Fibroblast of peridontal ligament (primary cell): Measurements from ENCODE around the gene PERM1.
"Not testable (repeated sequence)": the region's sequence is repeated elsewhere in the genome, so short reads cannot be mapped to it uniquely, and the experiment has no call there.

ENCODE experiments used
- DNase-seq: peaks from one replicate; pipeline ENCODE4 v3.0.0-alpha.2; 2010; ENCODE audit errors: extremely low read depth

PERM1 gene

DNA sequence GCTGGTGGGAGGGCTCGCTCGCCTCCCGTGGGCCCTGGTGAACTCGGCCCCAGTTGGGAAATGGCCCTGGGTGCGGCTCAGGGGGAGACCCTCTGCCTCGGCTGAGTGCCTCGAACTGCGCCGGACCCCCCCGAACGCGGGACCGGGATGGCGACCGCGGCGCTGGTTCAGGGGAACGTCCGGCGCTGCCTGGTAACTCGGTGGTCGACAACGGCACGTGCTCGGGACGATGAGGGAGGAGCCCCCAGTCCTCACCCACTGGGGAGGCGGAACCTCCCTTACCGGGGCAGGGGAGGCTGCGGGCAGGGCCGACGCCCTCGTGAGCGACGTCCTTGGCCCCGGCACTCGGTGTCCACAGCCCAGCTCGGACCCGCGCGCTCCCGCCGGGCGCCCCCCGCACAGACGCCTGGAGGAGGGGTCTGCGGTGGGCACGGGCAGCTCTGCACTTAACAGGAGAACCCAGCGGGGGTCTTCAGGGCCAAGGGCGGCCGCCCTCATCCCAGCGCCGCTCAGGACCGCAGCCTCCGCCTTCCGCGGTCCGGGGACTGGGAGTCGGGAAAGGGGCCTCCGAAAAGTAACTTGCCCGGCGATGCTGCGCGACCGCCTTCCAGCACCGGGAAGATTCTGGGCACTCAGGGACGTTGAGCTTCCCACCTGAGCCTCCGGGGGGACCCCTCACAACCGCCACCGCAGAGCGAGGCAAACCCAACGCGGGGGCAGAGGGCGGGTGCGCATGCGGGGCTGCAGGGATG, 16.3 kb upstream of the PERM1 start:
- DNase-seq: no peak

- DNase-seq: no peak
These were observed 15.8 kb upstream of the PERM1 start for GRCh38 chr1:997713-997992.

DNA sequence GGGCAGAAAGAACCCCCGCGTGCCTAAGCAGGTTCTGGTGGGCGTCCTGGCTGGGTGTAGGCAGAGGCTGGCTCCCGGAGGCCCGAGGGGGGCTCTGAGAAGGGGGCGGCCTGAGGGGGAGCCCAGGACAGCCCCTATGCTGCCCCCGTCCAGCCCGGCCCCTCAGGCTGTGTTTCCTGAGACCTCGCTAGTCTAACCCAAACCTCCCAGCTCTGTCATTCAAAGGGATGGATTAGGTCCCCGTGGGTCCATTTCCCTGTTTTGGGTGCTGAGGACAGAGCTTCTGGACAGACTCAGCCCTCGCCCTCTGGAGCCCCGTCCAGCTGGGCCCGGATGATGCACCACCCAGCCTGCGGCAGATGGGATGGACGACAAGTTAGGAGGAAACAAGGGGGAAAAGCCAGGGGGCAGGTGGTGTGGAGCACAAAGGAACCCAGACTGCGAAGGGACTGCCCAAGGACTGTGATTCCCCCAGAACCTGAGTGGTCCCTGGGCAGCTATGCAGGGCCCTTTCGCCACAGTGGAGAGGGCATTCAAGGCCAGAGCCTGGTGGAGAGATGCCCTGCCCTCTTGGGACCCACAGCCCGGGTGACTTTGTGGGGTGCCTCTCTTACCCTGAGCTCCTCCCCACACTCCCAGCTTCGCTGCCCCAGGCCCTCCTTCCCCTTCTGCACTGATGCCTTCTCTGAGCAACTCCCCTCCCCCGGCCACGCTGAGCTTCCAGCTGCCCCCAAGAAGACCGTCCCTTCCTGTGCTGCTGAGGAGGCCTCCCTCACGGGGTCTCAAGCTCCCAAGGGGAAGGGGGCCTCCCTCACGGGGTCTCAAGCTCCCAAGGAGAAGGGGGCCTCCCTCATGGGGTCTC, 15.2 kb upstream of the PERM1 start:
- no peak for DNase-seq

- DNase-seq: no peak
These were observed 14.1 kb upstream of the PERM1 start for GRCh38 chr1:995665-996633.

- not testable (repeated sequence) for DNase-seq
These were observed 12.7 kb upstream of the PERM1 start for GRCh38 chr1:994546-994945.

DNA sequence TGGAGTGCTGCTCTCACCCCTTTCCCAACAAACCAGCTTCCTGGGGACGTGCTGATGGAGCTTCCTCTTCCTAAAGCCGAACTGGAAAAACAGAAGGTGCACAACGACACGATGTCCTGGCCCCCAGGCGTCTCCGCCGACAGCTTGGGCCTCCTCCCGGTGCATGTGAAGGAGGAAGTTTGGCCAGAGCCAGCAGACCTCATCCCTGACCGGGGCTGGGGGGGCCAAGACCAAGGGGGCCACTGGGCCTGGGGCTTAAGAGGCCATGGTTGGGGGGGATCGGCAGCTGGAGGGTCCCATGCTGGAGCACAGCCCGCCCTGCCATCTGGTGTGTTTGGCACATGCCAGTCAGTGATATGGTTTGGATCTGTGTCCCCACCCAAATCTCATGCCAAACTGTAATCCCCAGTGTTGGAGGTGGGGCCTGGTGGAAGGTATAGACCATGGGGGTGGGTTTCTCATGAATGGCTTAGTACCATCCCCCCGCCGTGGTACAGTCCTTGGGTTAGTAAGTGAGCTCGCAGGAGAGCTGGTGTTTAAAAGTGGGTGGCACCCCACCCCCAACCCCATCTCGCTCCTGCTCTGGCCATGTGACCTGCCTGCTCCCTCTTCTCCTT, 11.6 kb upstream of the PERM1 start:
- no peak for DNase-seq

DNA sequence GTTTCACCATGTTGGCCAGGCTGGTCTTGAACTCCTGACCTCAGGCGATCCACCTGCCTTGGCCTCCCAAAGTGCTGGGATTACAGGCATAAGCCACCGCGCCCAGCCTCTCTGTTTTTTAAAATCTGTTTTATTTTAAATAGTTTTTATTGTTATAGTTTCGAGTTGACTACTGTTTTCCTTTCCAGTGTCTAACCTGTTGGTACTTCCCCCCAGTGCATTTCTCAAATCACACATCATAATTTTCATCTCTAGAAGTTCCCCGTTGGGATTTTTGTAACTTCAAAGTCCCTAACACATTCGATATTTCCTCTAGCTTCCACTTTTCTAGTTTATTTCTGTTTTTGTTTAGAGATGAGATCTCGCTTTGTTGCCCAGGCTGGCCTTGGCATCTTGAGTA, 10.5 kb upstream of the PERM1 start:
- DNase-seq: no peak

- no peak for DNase-seq
These were observed 10.0 kb upstream of the PERM1 start for GRCh38 chr1:991895-992294.

- DNase-seq: not testable (repeated sequence)
These were observed 9.4 kb upstream of the PERM1 start for GRCh38 chr1:991275-991674.

GRCh38 chr1:988061-988460, 6.2 kb upstream of the PERM1 start:
- DNase-seq: not testable (repeated sequence)

DNA sequence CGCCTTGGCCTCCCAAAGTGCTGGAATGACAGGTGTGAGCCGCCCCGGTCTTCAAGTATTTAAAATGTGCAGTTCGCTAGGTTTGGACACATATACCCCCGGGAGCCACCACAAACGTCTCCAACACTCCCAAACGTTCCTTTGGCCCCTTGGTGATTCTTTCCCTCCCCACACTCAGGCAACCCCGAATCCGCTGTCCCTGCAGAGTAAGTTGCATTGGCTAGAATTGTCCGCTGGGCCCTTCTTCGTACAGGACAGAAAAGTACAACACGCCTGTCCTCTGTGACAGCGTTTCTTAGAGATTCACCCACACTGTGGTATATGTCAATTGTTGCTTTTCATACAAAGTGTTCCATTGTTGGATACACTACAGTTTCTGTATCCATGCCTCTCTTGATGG, 3.2 kb upstream of the PERM1 start:
- no peak for DNase-seq

DNA sequence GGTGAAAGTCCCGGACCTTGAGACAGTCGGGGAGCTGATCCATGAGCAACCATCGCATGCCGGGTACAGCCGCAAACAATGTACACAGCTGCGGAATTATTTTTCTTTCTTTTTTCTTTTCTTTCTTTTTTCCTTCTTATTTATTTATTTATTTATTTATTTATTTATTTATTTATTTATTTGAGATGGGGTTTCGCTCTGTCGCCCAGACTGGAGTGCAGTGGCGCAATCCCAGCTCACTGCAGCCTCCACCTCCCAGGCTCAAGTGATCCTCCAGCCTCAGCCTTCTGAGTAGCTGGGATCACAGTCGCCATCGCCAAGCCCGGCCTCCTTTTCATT, 2.6 kb upstream of the PERM1 start:
- DNase-seq: no peak

GRCh38 chr1:983798-984475, 2.0 kb upstream of the PERM1 start:
- DNase-seq: no peak

- no peak for DNase-seq
These were observed 1.0 kb upstream of the PERM1 start for GRCh38 chr1:982765-983436.

DNA sequence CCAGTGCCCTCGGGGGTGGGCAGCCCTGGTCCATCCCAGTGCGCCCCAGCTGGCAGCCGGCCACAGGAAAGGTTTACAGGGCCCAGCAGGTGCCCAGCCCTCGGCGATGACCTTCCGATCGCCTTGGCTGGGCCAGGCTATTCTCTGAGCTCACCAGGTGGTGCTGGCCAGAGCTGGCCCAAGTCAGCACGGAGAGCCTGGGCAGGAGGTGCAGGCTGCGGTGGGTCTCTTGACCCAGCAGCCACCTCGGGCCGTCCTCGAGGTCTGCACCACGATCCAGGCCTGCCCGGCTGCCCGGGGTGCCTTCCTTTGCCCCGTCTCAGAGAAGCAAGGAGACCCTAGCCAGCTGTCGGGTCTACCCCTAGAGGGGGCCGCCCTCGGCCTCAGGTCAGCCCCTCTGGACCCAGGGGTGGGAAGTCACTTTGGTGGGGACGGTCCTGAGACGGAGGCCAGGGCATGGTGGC, 370 bp downstream of the PERM1 start:
- DNase-seq: no peak

DNA sequence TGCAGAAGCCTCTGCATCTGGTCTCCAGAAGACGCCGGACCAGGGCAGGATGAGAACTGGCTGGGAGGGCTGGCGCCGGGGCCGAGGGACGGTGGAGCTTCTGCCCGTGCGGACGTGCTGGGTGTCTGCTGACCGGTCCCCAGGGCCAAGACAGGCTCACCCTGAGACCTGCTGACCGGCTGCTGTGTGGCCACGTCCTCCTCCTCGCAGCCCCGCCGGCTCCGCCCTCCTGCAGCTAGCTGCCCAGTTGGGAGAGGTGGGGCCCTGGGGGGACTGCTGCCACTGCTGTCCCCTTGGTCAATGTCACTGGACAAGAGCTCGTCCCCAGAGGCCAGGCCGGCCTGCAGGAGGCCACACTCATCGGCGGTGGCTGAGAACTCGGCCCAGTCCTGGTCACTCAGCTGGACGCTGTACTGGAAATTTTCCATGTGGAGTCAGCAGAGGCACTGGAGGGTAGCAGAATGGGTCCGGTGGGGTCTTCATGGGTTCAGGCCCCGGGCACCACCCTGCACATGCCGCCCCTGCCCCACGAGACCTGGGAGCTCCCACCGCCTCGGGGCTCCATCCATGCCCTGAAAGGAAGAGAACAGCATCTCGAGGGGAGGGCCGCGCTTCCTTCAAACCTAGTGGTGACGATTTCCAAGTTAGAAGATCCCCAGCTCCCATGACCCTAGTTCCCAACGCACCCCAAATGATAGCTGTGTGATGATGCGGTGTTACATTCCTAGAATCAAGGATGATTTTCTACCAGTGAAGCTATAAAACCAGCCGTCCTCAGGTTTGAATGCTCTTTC, 1.1 kb downstream of the PERM1 start:
- no peak for DNase-seq

DNA sequence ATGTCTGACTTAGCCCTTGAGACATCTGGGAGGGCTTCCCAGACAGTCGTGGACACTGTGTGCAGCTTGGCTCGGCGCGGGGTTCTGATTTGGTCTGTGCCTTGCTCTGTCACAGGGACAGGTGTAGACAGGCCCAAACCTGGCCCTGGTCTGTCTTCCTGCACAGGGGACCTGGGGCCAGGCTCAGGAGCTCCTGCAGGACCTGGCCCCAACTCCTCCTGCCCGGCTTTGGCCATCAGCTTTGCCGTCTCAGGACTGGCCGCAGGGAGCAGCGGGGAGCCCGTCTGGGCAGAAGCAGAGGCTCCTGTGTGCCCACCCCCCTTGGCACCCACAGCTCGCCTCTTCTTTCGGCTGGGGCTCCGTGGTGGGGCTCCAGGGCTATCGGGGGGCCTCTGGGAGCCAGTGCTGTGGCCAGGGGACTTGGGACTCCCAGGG, 1.7 kb downstream of the PERM1 start:
- DNase-seq: no peak

DNA sequence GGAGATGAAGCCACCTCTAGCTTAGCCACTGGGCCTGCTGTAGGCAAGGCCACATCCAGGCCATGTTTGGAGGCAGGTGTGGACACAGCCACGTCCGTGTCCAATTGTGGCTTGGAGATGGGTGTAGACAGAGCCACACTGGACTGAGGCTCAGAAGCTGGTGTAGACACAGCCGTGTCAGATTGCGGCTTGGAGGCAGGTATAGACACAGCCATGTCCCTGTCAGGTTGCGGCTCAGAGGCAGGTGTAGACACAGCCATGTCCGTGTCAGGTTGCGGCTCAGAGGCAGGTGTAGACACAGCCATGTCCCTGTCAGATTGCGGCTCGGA, 2.2 kb downstream of the PERM1 start:
- no peak for DNase-seq

GRCh38 chr1:978835-979743, 2.8 kb downstream of the PERM1 start:
- DNase-seq: no peak
